Naive thymus-derived CD4-positive, alpha-beta T cell (primary cell): ENCODE results near the gene CDC25B. TPM values are rescaled to one million over a fixed set of nuclear protein-coding genes. Genes with fewer than 3 reads are reported as not detected.
A peak's percentile ranks its signal among the peaks of the same experiment; 100 is the strongest.

Experiments used
- ATAC-seq: fragments of 150-1000 bp; cut with Tn5 transposase; 2 replicates; pipeline ENCODE4 v1.10.0; 2021; ENCODE audit warnings: mild to moderate bottlenecking, moderate library complexity
- CTCF ChIA-PET: fragments of 350-600 bp; sonication (Branson Sonifier 250); formaldehyde crosslinking; loops from one replicate; lab custom pipeline; 2021; ENCODE audit warnings: antibody characterized with exemption; lab: Charles Lee
- POLR2A ChIA-PET: fragments of 350-600 bp; sonication (Branson Sonifier 250); formaldehyde crosslinking; loops from one replicate; lab custom pipeline; 2021; ENCODE audit warnings: antibody characterized with exemption, inconsistent platforms; lab: Charles Lee
- DNase-seq, 9 donors: peaks; one replicate each; pipeline versions ENCODE4 v3.0.0 to v3.0.0-alpha.2; 2020 to 2022; ENCODE audit warnings: mixed read lengths in 1 of 9
- H3K27ac ChIP-seq: one replicate; pipeline ENCODE4 v1.7.0; 2013; ENCODE audit warnings: mild to moderate bottlenecking, low read depth, low read length, moderate library complexity
- H3K27me3 ChIP-seq, 2 donors: one replicate each; pipeline ENCODE4 v1.7.0; 2013; ENCODE audit warnings: low read length in 2 of 2, mild to moderate bottlenecking in 2 of 2, moderate library complexity in 2 of 2; ENCODE audit not compliant: control insufficient read depth in 2 of 2, insufficient read depth in 2 of 2
- H3K36me3 ChIP-seq, 3 experiments: 1 replicate in 2 of 3; 2 replicates in 1 of 3; pipeline ENCODE4 v1.7.0; 2013; ENCODE audit warnings: low read length in 3 of 3, mild to moderate bottlenecking in 3 of 3, moderate library complexity in 1 of 3; ENCODE audit not compliant: insufficient read depth in 3 of 3, control insufficient read depth in 2 of 3
- H3K4me1 ChIP-seq, 2 donors: one replicate each; pipeline ENCODE4 v1.7.0; 2013; ENCODE audit warnings: low read length in 2 of 2, mild to moderate bottlenecking in 2 of 2, moderate library complexity in 1 of 2; ENCODE audit not compliant: control insufficient read depth in 2 of 2, insufficient read depth in 2 of 2
- H3K4me3 ChIP-seq: 2 replicates; pipeline ENCODE4 v1.7.0; 2013; ENCODE audit warnings: mild to moderate bottlenecking, low read length
- H3K9me3 ChIP-seq, 3 experiments: 1 replicate in 2 of 3; 2 replicates in 1 of 3; pipeline ENCODE4 v1.7.0; 2013; ENCODE audit warnings: low read length in 3 of 3; ENCODE audit not compliant: control insufficient read depth in 2 of 3
- H3K27ac Mint-ChIP-seq, 9 donors: one replicate each; pipeline ENCODE4 v1.8.0; 2020 to 2022; ENCODE audit warnings: mixed read lengths in 9 of 9, mild to moderate bottlenecking in 8 of 9, moderate library complexity in 5 of 9, inconsistent platforms in 2 of 9
- H3K27me3 Mint-ChIP-seq, 5 donors: one replicate each; pipeline ENCODE4 v1.8.0; 2021 to 2022; ENCODE audit warnings: mixed read lengths in 5 of 5, mild to moderate bottlenecking in 1 of 5
- H3K36me3 Mint-ChIP-seq, 5 donors: one replicate each; pipeline ENCODE4 v1.8.0; 2020 to 2022; ENCODE audit warnings: mixed read lengths in 5 of 5, mild to moderate bottlenecking in 3 of 5, inconsistent platforms in 1 of 5
- H3K4me1 Mint-ChIP-seq, 7 donors: one replicate each; pipeline ENCODE4 v1.8.0; 2020 to 2022; ENCODE audit warnings: mixed read lengths in 7 of 7, mild to moderate bottlenecking in 3 of 7, inconsistent platforms in 1 of 7
- H3K4me3 Mint-ChIP-seq, 10 donors: one replicate each; pipeline ENCODE4 v1.8.0; 2020 to 2022; ENCODE audit warnings: mild to moderate bottlenecking in 10 of 10, mixed read lengths in 10 of 10, moderate library complexity in 6 of 10, inconsistent platforms in 2 of 10
- H3K9me3 Mint-ChIP-seq, 11 donors: one replicate each; pipeline ENCODE4 v1.8.0; 2020 to 2022; ENCODE audit warnings: mixed read lengths in 11 of 11, mild to moderate bottlenecking in 4 of 11, inconsistent platforms in 1 of 11, moderate library complexity in 1 of 11
- intact Hi-C, 2 donors: fragments of 100-400 bp; cut with micrococcal nuclease; formaldehyde crosslinking; loops; one replicate each; pipeline ENCODE4 v1.15.1; 2023
- polyA plus RNA-seq, 2 donors: library from polyadenylated mRNA; unstranded; fragments of 300-500 nt; fragmentation: Illumina TruSeq; gene quantifications; one replicate each; pipeline ENCODE4 v1.2.3, GENCODE V29; 2021
- total RNA-seq, 6 experiments: library from RNA in 5 of 6; stranded (reverse) in 5 of 6; gene quantifications; 1 replicate in 5 of 6; 2 replicates in 1 of 6; pipeline ENCODE4 v1.2.3 and lab custom pipeline; 2021 to 2026

Gene CDC25B
- total and polyA plus RNA-seq, 7 experiments from 2014 or later, result 37.0 to 392 (median 174) TPM

- H3K9me3 ChIP-seq, result no peaks in the 10 kb centered on the region
- no peaks in the 10 kb centered on the region for H3K27me3 ChIP-seq
- ATAC-seq, result no peak
- Mint-ChIP-seq H3K9me3 (no peaks in the 10 kb centered on the region), H3K27ac (peak overlapping the region; percentile 73 to 100 (median 97)), H3K4me3 (peak overlapping the region in 6 of 10 donors; percentile 17 to 99 (median 36)), H3K36me3 (peaks cover 19 to 75% (median 56%) of the 10 kb centered on the region in 5 donors), H3K4me1 (peaks cover 49 to 87% (median 66%) of the 10 kb centered on the region in 7 donors), H3K27me3 (no peaks in the 10 kb centered on the region)
- ChIA-PET CTCF (interaction anchor here (4.7 kb wide), 1 partner anchor 11 kb away, joined by 45 read pairs; no protein-coding TSS in a partner anchor), POLR2A (interaction anchor here (2.5 kb wide), 1 partner anchor 12 kb away, joined by 24 read pairs; the partner anchor contains the start of gene CENPB)
- no peak for DNase-seq
- peaks cover 42 to 44% of the 10 kb centered on the region in 2 donors for H3K4me1 ChIP-seq
- H3K36me3 ChIP-seq, result peaks cover 36 to 79% (median 43%) of the 10 kb centered on the region in 3 experiments
- no peak overlapping the region for H3K4me3 ChIP-seq
- H3K27ac ChIP-seq, result peak overlapping the region; percentile 78
- intact Hi-C loops, result no loop called here
Observed at GRCh38 chr20:3801299-3801698, 5.2 kb downstream of the CDC25B start.

GRCh38 chr20:3801846-3802245 is 5.7 kb downstream of the CDC25B start:
- no peak for ATAC-seq

GRCh38 chr20:3802524-3803239 is 6.6 kb downstream of the CDC25B start:
- CTCF ChIA-PET, result interaction anchor here (4.7 kb wide), 1 partner anchor 10 kb away, joined by 45 read pairs; no protein-coding TSS in a partner anchor
- peak overlapping the region; percentile 78 for H3K27ac ChIP-seq
- intact Hi-C loops, result no loop called here
- Mint-ChIP-seq H3K27me3 (no peaks in the 10 kb centered on the region), H3K9me3 (no peaks in the 10 kb centered on the region), H3K27ac (peak overlapping the region; percentile 78 to 98 (median 91)), H3K4me3 (peak overlapping the region in 7 of 10 donors; percentile 19 to 65 (median 50)), H3K4me1 (peaks cover 53 to 94% (median 74%) of the 10 kb centered on the region in 7 donors), H3K36me3 (peaks cover 16 to 73% (median 53%) of the 10 kb centered on the region in 5 donors)
- DNase-seq (no peak), ATAC-seq (no peak)
- peaks cover 36 to 72% (median 43%) of the 10 kb centered on the region in 3 experiments for H3K36me3 ChIP-seq
- no peaks in the 10 kb centered on the region for H3K27me3 ChIP-seq
- POLR2A ChIA-PET, result interaction anchor here (1.0 kb wide), 2 partner anchors 8 to 9 kb away, joined by 3 read pairs; no protein-coding TSS in a partner anchor
- H3K9me3 ChIP-seq, result no peaks in the 10 kb centered on the region
- H3K4me3 ChIP-seq, result no peak overlapping the region
- H3K4me1 ChIP-seq, result peaks cover 50 to 54% of the 10 kb centered on the region in 2 donors

More at GRCh38 chr20:3801846-3802245, 5.7 kb downstream of the CDC25B start:
- Mint-ChIP-seq H3K36me3 (peaks cover 19 to 76% (median 57%) of the 10 kb centered on the region in 5 donors), H3K4me3 (peak overlapping the region in 1 of 10 donors; percentile 46), H3K27me3 (no peaks in the 10 kb centered on the region), H3K4me1 (peaks cover 51 to 91% (median 67%) of the 10 kb centered on the region in 7 donors), H3K27ac (peak overlapping the region in 7 of 9 donors; percentile 91 to 100 (median 97)), H3K9me3 (no peaks in the 10 kb centered on the region)
- H3K4me1 ChIP-seq, result peaks cover 42 to 45% of the 10 kb centered on the region in 2 donors
- no peaks in the 10 kb centered on the region for H3K27me3 ChIP-seq
- CTCF ChIA-PET, result interaction anchor here (4.7 kb wide), 1 partner anchor 11 kb away, joined by 45 read pairs; no protein-coding TSS in a partner anchor
- POLR2A ChIA-PET, result interaction anchor here (1.0 kb wide), 1 partner anchor 10 kb away, joined by 3 read pairs; no protein-coding TSS in a partner anchor
- intact Hi-C loops, result no loop called here
- peaks cover 36 to 73% (median 43%) of the 10 kb centered on the region in 3 experiments for H3K36me3 ChIP-seq
- peak overlapping the region; percentile 78 for H3K27ac ChIP-seq
- H3K4me3 ChIP-seq, result no peak overlapping the region
- DNase-seq, result no peak
- no peaks in the 10 kb centered on the region for H3K9me3 ChIP-seq

GRCh38 chr20:3803289-3803688 is 7.2 kb downstream of the CDC25B start:
- Histone ChIP-seq H3K27me3 (no peaks in the 10 kb centered on the region), H3K4me3 (no peak overlapping the region), H3K27ac (peak overlapping the region; percentile 78), H3K4me1 (peaks cover 54% of the 10 kb centered on the region in 2 donors), H3K36me3 (peaks cover 36 to 70% (median 43%) of the 10 kb centered on the region in 3 experiments), H3K9me3 (no peaks in the 10 kb centered on the region)
- Mint-ChIP-seq H3K27me3 (no peaks in the 10 kb centered on the region), H3K27ac (peak overlapping the region; percentile 78 to 98 (median 91)), H3K4me3 (peak overlapping the region in 4 of 10 donors; percentile 0 to 46 (median 28)), H3K36me3 (peaks cover 14 to 67% (median 49%) of the 10 kb centered on the region in 5 donors), H3K9me3 (no peaks in the 10 kb centered on the region), H3K4me1 (peaks cover 53 to 94% (median 72%) of the 10 kb centered on the region in 7 donors)
- POLR2A ChIA-PET, result interaction anchor here (1.0 kb wide), 1 partner anchor 8 kb away, joined by 3 read pairs; no protein-coding TSS in a partner anchor
- ATAC-seq (no peak), DNase-seq (no peak)
- intact Hi-C loops, result no loop called here
- CTCF ChIA-PET, result no interaction called here

GRCh38 chr20:3803854-3804253 is 7.7 kb downstream of the CDC25B start:
- Histone ChIP-seq H3K27ac (peak overlapping the region; percentile 78), H3K4me3 (no peak overlapping the region), H3K4me1 (peaks cover 48 to 50% of the 10 kb centered on the region in 2 donors), H3K9me3 (no peaks in the 10 kb centered on the region), H3K36me3 (peaks cover 36 to 65% (median 43%) of the 10 kb centered on the region in 3 experiments), H3K27me3 (no peaks in the 10 kb centered on the region)
- ATAC-seq (no peak), DNase-seq (no peak)
- H3K27ac Mint-ChIP-seq, result peak overlapping the region; percentile 78 to 98 (median 91)
- peaks cover 14 to 61% (median 48%) of the 10 kb centered on the region in 5 donors for H3K36me3 Mint-ChIP-seq
- POLR2A ChIA-PET, result interaction anchor here (1.6 kb wide), 1 partner anchor 10 kb away, joined by 10 read pairs; no protein-coding TSS in a partner anchor
- H3K27me3 Mint-ChIP-seq, result no peaks in the 10 kb centered on the region
- no peaks in the 10 kb centered on the region for H3K9me3 Mint-ChIP-seq
- intact Hi-C loops, result no loop called here
- CTCF ChIA-PET, result no interaction called here
- H3K4me1 Mint-ChIP-seq, result peaks cover 48 to 91% (median 70%) of the 10 kb centered on the region in 7 donors
- H3K4me3 Mint-ChIP-seq, result peak overlapping the region in 6 of 10 donors; percentile 0 to 61 (median 34)

GRCh38 chr20:3804254-3804751 is 8.2 kb downstream of the CDC25B start:
- POLR2A ChIA-PET, result interaction anchor here (1.6 kb wide), 1 partner anchor 9 kb away, joined by 10 read pairs; no protein-coding TSS in a partner anchor
- no peak for ATAC-seq
- Histone ChIP-seq H3K4me3 (no peak overlapping the region), H3K27me3 (no peaks in the 10 kb centered on the region), H3K27ac (peak overlapping the region; percentile 78), H3K36me3 (peaks cover 36 to 63% (median 43%) of the 10 kb centered on the region in 3 experiments), H3K4me1 (peaks cover 44 to 45% of the 10 kb centered on the region in 2 donors), H3K9me3 (no peaks in the 10 kb centered on the region)
- no peak for DNase-seq
- intact Hi-C loops, result no loop called here
- CTCF ChIA-PET, result interaction anchor here (1.0 kb wide), 1 partner anchor 9 kb away, joined by 4 read pairs; no protein-coding TSS in a partner anchor
- Mint-ChIP-seq H3K27me3 (no peaks in the 10 kb centered on the region), H3K4me3 (peak overlapping the region in 2 of 10 donors; percentile 9 to 35), H3K36me3 (peaks cover 14 to 59% (median 43%) of the 10 kb centered on the region in 5 donors), H3K27ac (peak overlapping the region; percentile 78 to 98 (median 91)), H3K9me3 (no peaks in the 10 kb centered on the region), H3K4me1 (peaks cover 46 to 87% (median 65%) of the 10 kb centered on the region in 7 donors)
